Camera-type eye (tissue), 1 donor: ENCODE measurements around the gene HLA-DMA. TPM values are rescaled to one million over a fixed set of nuclear protein-coding genes. Genes with fewer than 3 reads are reported as not detected.

ENCODE experiments used
- total RNA-seq: library from RNA; depleted of rRNA; stranded (reverse); fragments of >200 nt; gene quantifications from one replicate; pipeline ENCODE4 v1.2.3, GENCODE V29; 2014

Gene HLA-DMA
- total RNA-seq: 2.6 TPM

GRCh38 chr6:32952817-32953739 is at the start of gene HLA-DMA:
HLA-DMA (minus strand) TSS chr6:32953097; CDS start chr6:32953036, 61 bp downstream.

GRCh38 chr6:32968093-32968866 is 15.4 kb upstream of the HLA-DMA start, which contains the start of gene BRD2:
BRD2 (plus strand) TSS chr6:32968594; CDS start chr6:32972899, 4,305 bp downstream.

GRCh38 chr6:32940656-32941213 is 12.2 kb downstream of the HLA-DMA start, which contains the start of gene HLA-DMB:
HLA-DMB (minus strand) TSS chr6:32941028; CDS start chr6:32940807, 221 bp downstream.

Other genes starting within 250 kb of the HLA-DMA start
- gene HLA-DQA2, start 211.7 kb downstream of the HLA-DMA start, total RNA-seq: not detected
- not detected for gene HLA-DQB2, start 189.6 kb downstream of the HLA-DMA start, total RNA-seq
- gene HLA-DOB, start 136.1 kb downstream of the HLA-DMA start, total RNA-seq: not detected
- gene TAP2, start 114.4 kb downstream of the HLA-DMA start, total RNA-seq: 6.2 TPM
- 10.6 TPM for gene PSMB8, start 109.0 kb downstream of the HLA-DMA start, total RNA-seq
- 12.8 TPM for gene TAP1, start 99.4 kb downstream of the HLA-DMA start, total RNA-seq
- gene PSMB9, start 98.9 kb downstream of the HLA-DMA start, total RNA-seq: 4.0 TPM
- 4.9 TPM for gene HLA-DMB, start 12.1 kb downstream of the HLA-DMA start, total RNA-seq
- 125 TPM for gene BRD2, start 15.5 kb upstream of the HLA-DMA start, total RNA-seq
- gene HLA-DOA, start 56.5 kb upstream of the HLA-DMA start, total RNA-seq: 0.71 TPM
- gene HLA-DPA1, start 120.6 kb upstream of the HLA-DMA start, total RNA-seq: 7.6 TPM
- 6.7 TPM for gene HLA-DPB1, start 122.9 kb upstream of the HLA-DMA start, total RNA-seq
- 39.0 TPM for gene COL11A2, start 239.4 kb upstream of the HLA-DMA start, total RNA-seq
- 34.6 TPM for gene RXRB, start 247.6 kb upstream of the HLA-DMA start, total RNA-seq
- 60.0 TPM for gene SLC39A7, start 247.8 kb upstream of the HLA-DMA start, total RNA-seq